Pancreas (tissue), 10 donors: ENCODE measurements around the gene FAM3C. TPM values are rescaled to one million over a fixed set of nuclear protein-coding genes. Genes with fewer than 3 reads are reported as not detected.
"Not testable (repeated sequence)": the region's sequence is repeated elsewhere in the genome, so short reads cannot be mapped to it uniquely, and the experiment has no call there.

ENCODE experiments used
- ATAC-seq, 4 donors: fragments of 200-7000 bp; cut with Tn5 transposase; one replicate each; pipeline versions ENCODE4 v1.8.0 to v1.9.1; 2020; ENCODE audit warnings: mild to moderate bottlenecking in 4 of 4, moderate library complexity in 4 of 4
- DNase-seq, 6 donors: peaks; one replicate each; pipeline ENCODE4 v3.0.0-alpha.2; 2020
- FAIRE-seq: peaks from 2 replicates; lab custom pipeline; 2012; peaks lifted over from hg19 to GRCh38; lab: Jason Lieb, UNC
- H3K27ac ChIP-seq, 4 donors: fragments of 200-600 bp; sonication (generic); 1 replicate in 3 of 4; 2 replicates in 1 of 4; pipeline versions ENCODE4 v1.5.0 to v1.8.0; 2020
- H3K27me3 ChIP-seq, 4 donors: fragments of 200-600 bp; one replicate each; pipeline ENCODE4 v1.8.0; 2021
- H3K36me3 ChIP-seq, 3 donors: fragments of 200-600 bp; sonication (generic) in 1 of 3; one replicate each; pipeline versions ENCODE4 v1.5.0 to v1.8.0; 2020 to 2021
- H3K4me1 ChIP-seq, 3 donors: fragments of 200-600 bp; one replicate each; pipeline ENCODE4 v1.8.0; 2021
- H3K4me3 ChIP-seq, 4 donors: fragments of 200-600 bp; sonication (generic) in 2 of 4; one replicate each; pipeline versions ENCODE4 v1.5.0 to v1.8.0; 2020 to 2021
- H3K9me3 ChIP-seq, 4 donors: fragments of 200-600 bp; one replicate each; pipeline ENCODE4 v1.8.0; 2021
- CTCF ChIP-seq, 4 donors: fragments of 200-600 bp; sonication (generic) in 3 of 4; IDR thresholded peaks; one replicate each; pipeline versions ENCODE4 v1.5.0 to v1.8.0; 2021; ENCODE audit warnings: antibody characterized with exemption in 4 of 4
- WGBS, 2 donors: extraction: QIAGEN DNeasy Blood & Tissue Kit; methylation state at CpG; one replicate each; pipeline ENCODE4 v1.1.7; 2013; 5-methylcytosine and 5-hydroxymethylcytosine counted together
- intact Hi-C, 3 donors: fragments of 100-400 bp; cut with DNase I; formaldehyde crosslinking; loops; one replicate each; pipeline versions ENCODE4 v1.11.1 to v1.14.2; 2022
- polyA plus RNA-seq, 2 donors: library from polyadenylated mRNA; stranded (reverse); fragments of 200-250 nt; gene quantifications; one replicate each; pipeline ENCODE4 v1.2.3, GENCODE V29; 2013
- total RNA-seq, 6 donors: library from RNA; stranded (reverse); fragmentation: NEBNext Ultra II Directional in 4 of 6; extraction: Animal tissue kit (Norgen Biotek cat#: 25700) in 4 of 6; gene quantifications; one replicate each; pipeline versions ENCODE4 v1.2.1 to v1.2.4, GENCODE V29; 2021 to 2023
- donor health status: healthy with polysubstance abuse.
- donor health status: DM: no; HTN: no; CAD: no; lungs with moderate emphysema.
- donor health status: DM: no; HTN: no; CAD: no.
- donor health status: control.
- donor health status: control.
- donor health status: Bipolar disorder and iron deficiency.
- donor health status: DM: yes; HTN: yes; CAD: no.
- donor health status: DM: no; HTN: no; CAD: no.
- donor health status: DM: no; HTN: no; CAD: no.
- donor health status: DM: yes; HTN: yes; CAD: no.

The FAM3C gene
- total and polyA plus RNA-seq, 8 donors, result 18.2 to 43.6 (median 37.4) TPM

- no peak for TF ChIP-seq CTCF (IDR thresholded peaks at IDR 0.05)
- Histone ChIP-seq H3K4me3 (peak within 1 kb of the TSS in 3 of 4 donors; percentile 2 to 32 (median 14)), H3K27me3 (peaks cover 6 to 50% (median 16%) of the 10 kb centered on the region in 4 donors), H3K4me1 (peaks cover 0 to 12% (median 8%) of the 10 kb centered on the region in 3 donors), H3K9me3 (no peaks in the 10 kb centered on the region), H3K27ac (no peak within 1 kb of the TSS), H3K36me3 (no peaks in the 10 kb centered on the region)
- 22 to 23% methylated on average over 27 of the region's 27 CpGs for WGBS, 2 donors
- intact Hi-C loops, result no loop called here
- DNase-seq (peak in 2 of 6 donors; percentile 54 to 76), FAIRE-seq (no peak), ATAC-seq (peak in 3 of 4 donors; percentile 9 to 24 (median 9))
Observed at GRCh38 chr7:121328508-121329190, 67.5 kb downstream of the FAM3C start, which contains the start of gene WNT16. Gene WNT16, plus strand, starts transcription at chr7:121329000. Its CDS starts 293 bp downstream, at chr7:121329293.

GRCh38 chr7:121327671-121328070 is 68.4 kb downstream of the FAM3C start:
- intact Hi-C loops, result no loop called here
- peaks cover 5 to 42% (median 16%) of the 10 kb centered on the region in 4 donors for H3K27me3 ChIP-seq
- FAIRE-seq, result no peak

GRCh38 chr7:121323515-121324302 is 72.4 kb downstream of the FAM3C start:
- Histone ChIP-seq H3K36me3 (no peaks in the 10 kb centered on the region), H3K9me3 (no peaks in the 10 kb centered on the region), H3K4me3 (no peak overlapping the region), H3K27me3 (peaks cover 0 to 8% (median 0%) of the 10 kb centered on the region in 4 donors), H3K27ac (no peak overlapping the region), H3K4me1 (no peaks in the 10 kb centered on the region)
- ATAC-seq (no peak), FAIRE-seq (no peak), DNase-seq (no peak)
- WGBS, 2 donors, result 72 to 73% methylated on average over 5 of the region's 5 CpGs
- no peak for TF ChIP-seq CTCF (IDR thresholded peaks at IDR 0.05)
- intact Hi-C loops, result no loop called here

More at GRCh38 chr7:121327671-121328070, 68.4 kb downstream of the FAM3C start:
- Histone ChIP-seq H3K27ac (no peak overlapping the region), H3K4me1 (peaks cover 0 to 12% (median 8%) of the 10 kb centered on the region in 3 donors), H3K9me3 (no peaks in the 10 kb centered on the region), H3K36me3 (no peaks in the 10 kb centered on the region), H3K4me3 (no peak overlapping the region)
- TF ChIP-seq CTCF (IDR thresholded peaks at IDR 0.05), result no peak
- DNase-seq (no peak), ATAC-seq (no peak)
- WGBS, 2 donors, result 52 to 66% methylated on average over 5 of the region's 5 CpGs

GRCh38 chr7:121322460-121322859 is 73.6 kb downstream of the FAM3C start:
- WGBS, 2 donors, result 29 to 38% methylated on average over 3 of the region's 3 CpGs
- no peaks in the 10 kb centered on the region for H3K4me1 ChIP-seq
- FAIRE-seq (no peak), ATAC-seq (no peak), DNase-seq (no peak)
- no peaks in the 10 kb centered on the region for H3K36me3 ChIP-seq
- H3K9me3 ChIP-seq, result no peaks in the 10 kb centered on the region
- H3K27ac ChIP-seq, result no peak overlapping the region
- no peak overlapping the region for H3K4me3 ChIP-seq
- H3K27me3 ChIP-seq, result peaks cover 0 to 4% (median 0%) of the 10 kb centered on the region in 4 donors
- TF ChIP-seq CTCF (IDR thresholded peaks at IDR 0.05), result no peak
- intact Hi-C loops, result no loop called here

GRCh38 chr7:121315170-121315569 is 80.9 kb downstream of the FAM3C start:
- H3K36me3 ChIP-seq, DNase-seq, FAIRE-seq, intact Hi-C loops, H3K27ac ChIP-seq, H3K9me3 ChIP-seq, H3K4me1 ChIP-seq, H3K4me3 ChIP-seq, ATAC-seq, H3K27me3 ChIP-seq: not testable (repeated sequence)
- WGBS, 2 donors, result 96 to 97% methylated on average over 2 of the region's 3 CpGs
